H1 (cell line): Measurements from ENCODE around the gene JUP. TPM values are rescaled to one million over a fixed set of nuclear protein-coding genes. Genes with fewer than 3 reads are reported as not detected.

Source experiments
- CTCF ChIA-PET: fragments of 300-600 bp; sonication (Branson Sonifier 250); formaldehyde crosslinking; loops from one replicate; lab custom pipeline; 2021; ENCODE audit not compliant: partially characterized antibody; lab: Charles Lee
- POLR2A ChIA-PET: fragments of 300-600 bp; sonication (Branson Sonifier 250); formaldehyde crosslinking; loops from one replicate; lab custom pipeline; 2021; ENCODE audit warnings: inconsistent platforms; ENCODE audit not compliant: partially characterized antibody; lab: Charles Lee
- DNase-seq, 2 experiments: peaks; one replicate each; pipeline versions ENCODE4 v3.0.0 to v3.0.0-alpha.2; 2010 to 2022; ENCODE audit warnings: low spot score in 2 of 2, low read depth in 1 of 2, mixed read lengths in 1 of 2
- FAIRE-seq: peaks from 2 replicates; lab custom pipeline; 2011; peaks lifted over from hg19 to GRCh38; lab: Jason Lieb, UNC
- H2AFZ ChIP-seq: 2 replicates; pipeline ENCODE4 v1.8.1; 2012; ENCODE audit warnings: low read length, inconsistent platforms
- H2AK5ac ChIP-seq: 2 replicates; pipeline ENCODE4 v1.6.1; 2013; ENCODE audit warnings: low read depth, low read length
- H2BK120ac ChIP-seq: replicated peaks from 2 replicates; pipeline ENCODE3; 2013; ENCODE audit warnings: low read depth, low read length, inconsistent platforms
- H2BK12ac ChIP-seq: 2 replicates; pipeline ENCODE4 v1.6.1; 2013; ENCODE audit warnings: low read depth, low read length
- H2BK15ac ChIP-seq: 2 replicates; pipeline ENCODE4 v1.6.1; 2013; ENCODE audit warnings: low read length
- H2BK20ac ChIP-seq: 2 replicates; pipeline ENCODE4 v1.6.1; 2013; ENCODE audit warnings: low read length
- H2BK5ac ChIP-seq: 2 replicates; pipeline ENCODE4 v1.6.1; 2013; ENCODE audit warnings: low read depth, low read length
- H3K14ac ChIP-seq: 2 replicates; pipeline ENCODE4 v1.6.1; 2013; ENCODE audit warnings: inconsistent platforms; ENCODE audit not compliant: insufficient read length
- H3K18ac ChIP-seq: 2 replicates; pipeline ENCODE4 v1.6.1; 2013; ENCODE audit warnings: low read length; ENCODE audit errors: extremely low read depth
- H3K23ac ChIP-seq: 2 replicates; pipeline ENCODE4 v1.6.1; 2013; ENCODE audit warnings: inconsistent platforms; ENCODE audit not compliant: insufficient read length
- H3K23me2 ChIP-seq: 2 replicates; pipeline ENCODE4 v1.6.1; 2013; ENCODE audit warnings: low read depth, low read length
- H3K27ac ChIP-seq: 2 replicates; pipeline ENCODE4 v1.6.1; 2011; ENCODE audit warnings: low read depth, low read length, inconsistent platforms
- H3K27me3 ChIP-seq, 4 experiments: replicated peaks in 1 of 4; 1 replicate in 1 of 4; 2 replicates in 3 of 4; pipeline versions ENCODE4 v1.6.1 to v1.8.1; 2011 to 2013; ENCODE audit warnings: low read length in 3 of 4, mild to moderate bottlenecking in 3 of 4, inconsistent platforms in 2 of 4, mixed read lengths in 2 of 4, moderate library complexity in 1 of 4; ENCODE audit not compliant: control insufficient read depth in 3 of 4, insufficient read depth in 3 of 4; ENCODE audit errors: extremely low read depth in 1 of 4
- H3K36me3 ChIP-seq, 4 experiments: 2 replicates each; pipeline versions ENCODE4 v1.6.1 to v1.8.1; 2011 to 2013; ENCODE audit warnings: mild to moderate bottlenecking in 4 of 4, low read length in 3 of 4, moderate library complexity in 2 of 4, control low read depth in 1 of 4, inconsistent platforms in 1 of 4; ENCODE audit not compliant: insufficient read depth in 4 of 4, control insufficient read depth in 2 of 4
- H3K4ac ChIP-seq: replicated peaks from 2 replicates; pipeline ENCODE3; 2013; ENCODE audit warnings: low read length, low read depth, mixed read lengths, inconsistent platforms; ENCODE audit not compliant: insufficient read length
- H3K4me1 ChIP-seq, 4 experiments: replicated peaks in 1 of 4; 1 replicate in 1 of 4; 2 replicates in 3 of 4; pipeline versions ENCODE4 v1.6.1 to v1.8.1; 2011 to 2013; ENCODE audit warnings: low read length in 3 of 4, inconsistent platforms in 2 of 4, mixed read lengths in 1 of 4; ENCODE audit not compliant: insufficient read depth in 4 of 4, control insufficient read depth in 3 of 4
- H3K4me2 ChIP-seq, 2 experiments: 2 replicates each; pipeline versions ENCODE4 v1.6.1 to v1.8.1; 2011 to 2013; ENCODE audit warnings: low read depth in 2 of 2, low read length in 2 of 2, control low read depth in 1 of 2, inconsistent platforms in 1 of 2, mild to moderate bottlenecking in 1 of 2; ENCODE audit not compliant: insufficient read depth in 1 of 2
- H3K4me3 ChIP-seq, 4 experiments: fragments of 200-600, 300-600 bp in 1 of 4; sonication (generic), shearing (Covaris generic), sonication (Bioruptor Twin) in 1 of 4; 2 replicates each; pipeline versions ENCODE4 v1.5.1 to v1.8.1; 2011 to 2016; ENCODE audit warnings: low read length in 4 of 4, low read depth in 3 of 4, control low read depth in 2 of 4, inconsistent platforms in 2 of 4, mild to moderate bottlenecking in 2 of 4, mixed read lengths in 1 of 4, moderate library complexity in 1 of 4; ENCODE audit not compliant: insufficient read depth in 2 of 4; ENCODE audit errors: extremely low read depth in 1 of 4
- H3K56ac ChIP-seq: replicated peaks from 2 replicates; pipeline ENCODE3; 2013; ENCODE audit warnings: low read depth, mild to moderate bottlenecking, mixed read lengths, low read length, inconsistent platforms; ENCODE audit not compliant: insufficient read length
- H3K79me1 ChIP-seq: 2 replicates; pipeline ENCODE4 v1.6.1; 2013; ENCODE audit warnings: low read depth, low read length, control low read depth
- H3K79me2 ChIP-seq, 2 experiments: 2 replicates each; pipeline versions ENCODE4 v1.6.1 to v1.8.1; 2012 to 2013; ENCODE audit warnings: low read length in 2 of 2, mild to moderate bottlenecking in 2 of 2, inconsistent platforms in 1 of 2; ENCODE audit not compliant: insufficient read depth in 2 of 2, control insufficient read depth in 1 of 2
- H3K9ac ChIP-seq, 4 experiments: replicated peaks in 1 of 4; 1 replicate in 1 of 4; 2 replicates in 3 of 4; pipeline versions ENCODE4 v1.6.1 to v1.8.1; 2011 to 2013; ENCODE audit warnings: low read depth in 3 of 4, low read length in 3 of 4, control low read depth in 2 of 4, mild to moderate bottlenecking in 2 of 4, moderate library complexity in 2 of 4, inconsistent platforms in 1 of 4; ENCODE audit errors: extremely low read depth in 1 of 4
- H3K9me3 ChIP-seq, 2 experiments: 2 replicates each; pipeline versions ENCODE4 v1.6.1 to v1.8.1; 2012 to 2013; ENCODE audit warnings: mild to moderate bottlenecking in 2 of 2, moderate library complexity in 2 of 2, control low read depth in 1 of 2, inconsistent platforms in 1 of 2, low read depth in 1 of 2, low read length in 1 of 2, mixed read lengths in 1 of 2; ENCODE audit not compliant: insufficient read depth in 2 of 2
- H4K20me1 ChIP-seq, 2 experiments: replicated peaks in 1 of 2; 2 replicates each; pipeline versions ENCODE3 to v1.8.1; 2011 to 2013; ENCODE audit warnings: inconsistent platforms in 2 of 2, low read length in 2 of 2, mild to moderate bottlenecking in 1 of 2; ENCODE audit not compliant: insufficient read depth in 2 of 2, control insufficient read depth in 1 of 2
- H4K5ac ChIP-seq: 2 replicates; pipeline ENCODE4 v1.6.1; 2013; ENCODE audit warnings: low read length, low read depth, mixed read lengths, inconsistent platforms; ENCODE audit not compliant: insufficient read length
- H4K8ac ChIP-seq: 2 replicates; pipeline ENCODE4 v1.8.0; 2013; ENCODE audit warnings: mild to moderate bottlenecking, moderate library complexity, low read length, inconsistent platforms; ENCODE audit not compliant: insufficient read depth; ENCODE audit errors: extremely low read depth
- H4K91ac ChIP-seq: replicated peaks from 2 replicates; pipeline ENCODE3; 2013; ENCODE audit warnings: low read length, mixed read lengths, inconsistent platforms; ENCODE audit not compliant: insufficient read length
- EGR1 ChIP-seq: IDR thresholded peaks from 2 replicates; pipeline ENCODE4 v1.6.1; 2011; ENCODE audit warnings: low read depth, low read length, borderline replicate concordance
- WGBS, 2 experiments: shearing (Covaris generic) in 1 of 2; methylation state at CpG; one replicate each; pipeline versions ENCODE4 v1.1.6 to v1.1.7; 2013 to 2015; ENCODE audit warnings: low lambda C conversion rate in 2 of 2, mixed read lengths in 2 of 2, inconsistent platforms in 1 of 2, low coverage in 1 of 2, missing lambda C conversion rate in 1 of 2; ENCODE audit not compliant: insufficient replicate concordance in 2 of 2, insufficient coverage in 1 of 2, insufficient read length in 1 of 2; ENCODE audit errors: extremely low coverage in 1 of 2, missing lambda C conversion rate in 1 of 2; 5-methylcytosine and 5-hydroxymethylcytosine counted together
- polyA plus RNA-seq, 7 experiments: library from polyadenylated mRNA; depleted of rRNA in 3 of 7; stranded (reverse) in 5 of 7; unstranded in 2 of 7; fragments of >200 nt in 5 of 7; fragments of 200-250 nt in 2 of 7; gene quantifications; 1 replicate in 5 of 7; 2 replicates in 1 of 7; 4 replicates in 1 of 7; pipeline versions ENCODE4 v1.2.1 to v1.2.3, GENCODE V29; 2011 to 2013; ENCODE audit warnings: missing spikeins in 2 of 7, mixed read lengths in 2 of 7
- total RNA-seq: library from RNA; stranded (reverse); fragmentation: NEBNext Ultra II Directional; extraction: Animal tissue kit (Norgen Biotek cat#: 25700); gene quantifications from 2 replicates; pipeline ENCODE4 v1.2.1, GENCODE V29; 2021
- TF ChIP-seq, protein P1 (sequence below), 3 experiments: IDR thresholded peaks; 1 replicate in 2 of 3; 2 replicates in 1 of 3; pipeline versions ENCODE4 v1.5.1 to v1.6.1; 2011; ENCODE audit warnings: low read length in 3 of 3, mild to moderate bottlenecking in 3 of 3, inconsistent platforms in 2 of 3, low read depth in 1 of 3, moderate library complexity in 1 of 3; ENCODE audit not compliant: insufficient read depth in 1 of 3; ENCODE audit errors: control extremely low read depth in 1 of 3

JUP gene
- total and polyA plus RNA-seq, 2 of the 8 experiments (the other 6 are each of a cell fraction or from before 2014, with no cell fraction given) = 62.8 to 102 TPM

DNA sequence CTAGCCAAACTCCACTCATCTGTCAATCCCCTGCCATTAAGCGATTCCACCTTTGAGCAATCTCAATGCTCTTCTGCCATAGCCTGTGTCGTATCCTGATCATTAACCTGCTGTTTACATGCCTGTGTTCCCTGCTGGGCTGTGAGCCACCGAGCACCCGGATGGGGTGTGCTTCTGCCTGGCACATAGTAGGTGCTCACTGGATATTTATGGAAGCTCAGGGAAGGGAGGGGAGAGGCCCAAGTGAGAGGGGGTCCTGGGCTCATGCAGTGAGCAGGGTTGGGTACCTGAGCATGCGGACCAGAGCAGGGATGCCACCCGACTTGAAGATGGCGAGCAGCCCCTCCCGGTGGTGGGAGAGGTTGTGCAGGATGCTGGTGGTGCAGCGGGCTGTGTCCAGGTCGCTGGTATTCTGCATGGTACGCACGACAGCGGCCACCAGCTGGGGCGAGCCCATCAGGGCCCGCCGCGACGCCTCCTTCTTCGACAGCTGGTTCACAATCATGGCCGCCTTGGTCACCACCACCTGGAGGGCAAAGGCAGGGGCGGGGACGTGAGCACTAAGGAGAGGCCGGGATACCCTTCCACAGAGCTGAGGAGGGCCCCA, 17.7 kb downstream of the JUP start:
- no peak for FAIRE-seq
- Histone ChIP-seq H3K23me2 (no peaks in the 10 kb centered on the region; the same call in 1 of the 2 replicates), H4K91ac (no peak overlapping the region), H2BK120ac (no peak overlapping the region), H3K27ac (no peak overlapping the region), H3K4ac (no peak overlapping the region), H2AFZ (no peak overlapping the region), H3K79me2 (peaks cover 0 to 8% of the 10 kb centered on the region in 2 experiments; a peak in 2 of 4 replicates), H3K4me2 (no peak overlapping the region), H2BK5ac (no peak overlapping the region), H3K9ac (no peak overlapping the region), H3K4me1 (peaks cover 0 to 24% (median 18%) of the 10 kb centered on the region in 4 experiments; a peak in 6 of 7 replicates), H3K9me3 (no peaks in the 10 kb centered on the region), H3K79me1 (peaks cover 10% of the 10 kb centered on the region; the same call in 1 of the 2 replicates), H2BK15ac (no peak overlapping the region), H3K56ac (no peak overlapping the region), H4K20me1 (peaks cover 6 to 23% of the 10 kb centered on the region in 2 experiments), H2BK12ac (no peak overlapping the region), H3K23ac (no peak overlapping the region), H3K14ac (no peak overlapping the region), H2BK20ac (no peak overlapping the region), H2AK5ac (no peak overlapping the region), H3K27me3 (no peaks in the 10 kb centered on the region), H4K8ac (no peak overlapping the region), H3K36me3 (peaks cover 22 to 55% (median 45%) of the 10 kb centered on the region in 4 experiments; a peak in 7 of 8 replicates), H3K18ac (no peak overlapping the region), H4K5ac (no peak overlapping the region), H3K4me3 (no peak overlapping the region)
- CTCF ChIA-PET = interaction anchor here (0.8 to 5.3 kb wide), 7 partner anchors 9 to 43 kb away, joined by 3 to 33 read pairs (median 4); partner anchors contain the start of genes JUP and P3H4
- 95% methylated on average over 23 of the region's 23 CpGs; no CpG with 5 or more reads in 1 of the 2 experiments for WGBS, 2 experiments
- POLR2A ChIA-PET = interaction anchor here (0.8 to 1.6 kb wide), 9 partner anchors 9 to 150 kb away, joined by 3 to 5 read pairs (median 4); partner anchors contain the start of genes ACLY and HAP1
- no peak for DNase-seq
- TF ChIP-seq, protein P1, sequence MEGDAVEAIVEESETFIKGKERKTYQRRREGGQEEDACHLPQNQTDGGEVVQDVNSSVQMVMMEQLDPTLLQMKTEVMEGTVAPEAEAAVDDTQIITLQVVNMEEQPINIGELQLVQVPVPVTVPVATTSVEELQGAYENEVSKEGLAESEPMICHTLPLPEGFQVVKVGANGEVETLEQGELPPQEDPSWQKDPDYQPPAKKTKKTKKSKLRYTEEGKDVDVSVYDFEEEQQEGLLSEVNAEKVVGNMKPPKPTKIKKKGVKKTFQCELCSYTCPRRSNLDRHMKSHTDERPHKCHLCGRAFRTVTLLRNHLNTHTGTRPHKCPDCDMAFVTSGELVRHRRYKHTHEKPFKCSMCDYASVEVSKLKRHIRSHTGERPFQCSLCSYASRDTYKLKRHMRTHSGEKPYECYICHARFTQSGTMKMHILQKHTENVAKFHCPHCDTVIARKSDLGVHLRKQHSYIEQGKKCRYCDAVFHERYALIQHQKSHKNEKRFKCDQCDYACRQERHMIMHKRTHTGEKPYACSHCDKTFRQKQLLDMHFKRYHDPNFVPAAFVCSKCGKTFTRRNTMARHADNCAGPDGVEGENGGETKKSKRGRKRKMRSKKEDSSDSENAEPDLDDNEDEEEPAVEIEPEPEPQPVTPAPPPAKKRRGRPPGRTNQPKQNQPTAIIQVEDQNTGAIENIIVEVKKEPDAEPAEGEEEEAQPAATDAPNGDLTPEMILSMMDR (IDR thresholded peaks at IDR 0.05; ENCODE audit: control extremely low read depth in 1 of 3, insufficient read depth in 1 of 3, low read depth in 1 of 3, low read length in 3 of 3) = peak in 1 of 3 experiments; percentile 8; a peak in 1 of 4 replicates
- TF ChIP-seq EGR1 = no peak
